GM18951 (cell line): ENCODE measurements around the gene PTPRT.

Experiments
- POLR2A ChIP-seq: IDR thresholded peaks from 4 replicates; pipeline ENCODE4 v1.6.1; 2011; ENCODE audit warnings: mild to moderate bottlenecking; ENCODE audit not compliant: insufficient read length, insufficient read depth; ENCODE audit errors: extremely low read depth
- in situ Hi-C: fragments of 300-500 bp; cut with MboI; formaldehyde crosslinking; loops from one replicate; pipeline ENCODE4 v1.12.0; 2022; ENCODE audit warnings: low sequenced_read_pairs, mixed read lengths, inconsistent platforms; ENCODE audit not compliant: unreplicated experiment

Gene PTPRT

GRCh38 chr20:42506397-42506796, 683.3 kb downstream of the PTPRT start:
- in situ Hi-C loops = no loop called here
- TF ChIP-seq POLR2A = no peak

GRCh38 chr20:42502591-42502990, 687.1 kb downstream of the PTPRT start:
- in situ Hi-C loops = no loop called here

GRCh38 chr20:42496595-42496994, 693.1 kb downstream of the PTPRT start:
- in situ Hi-C loops = no loop called here
- TF ChIP-seq POLR2A = no peak

More at GRCh38 chr20:42502591-42502990, 687.1 kb downstream of the PTPRT start:
- no peak for TF ChIP-seq POLR2A

- no peak for TF ChIP-seq POLR2A
- in situ Hi-C loops = no loop called here
Measured at GRCh38 chr20:42494290-42494689, 695.4 kb downstream of the PTPRT start.

GRCh38 chr20:42493001-42493400, 696.7 kb downstream of the PTPRT start:
- no peak for TF ChIP-seq POLR2A
- in situ Hi-C loops = no loop called here

- no peak for TF ChIP-seq POLR2A
- in situ Hi-C loops = no loop called here
Measured at GRCh38 chr20:42492290-42492689, 697.4 kb downstream of the PTPRT start.

GRCh38 chr20:42485556-42485955, 704.1 kb downstream of the PTPRT start:
- in situ Hi-C loops = no loop called here
- no peak for TF ChIP-seq POLR2A

GRCh38 chr20:42484790-42485375, 704.8 kb downstream of the PTPRT start:
- no peak for TF ChIP-seq POLR2A
- in situ Hi-C loops = no loop called here

- in situ Hi-C loops = no loop called here
- TF ChIP-seq POLR2A = no peak
Measured at GRCh38 chr20:42484335-42484734, 705.4 kb downstream of the PTPRT start.

GRCh38 chr20:42483730-42484303, 705.9 kb downstream of the PTPRT start:
- no peak for TF ChIP-seq POLR2A
- in situ Hi-C loops = no loop called here

GRCh38 chr20:42482808-42483207, 706.9 kb downstream of the PTPRT start:
- no peak for TF ChIP-seq POLR2A
- in situ Hi-C loops = no loop called here

- TF ChIP-seq POLR2A = no peak
- in situ Hi-C loops = no loop called here
Measured at GRCh38 chr20:42475773-42476172, 713.9 kb downstream of the PTPRT start.

GRCh38 chr20:42474646-42475045, 715.1 kb downstream of the PTPRT start:
- in situ Hi-C loops = no loop called here
- TF ChIP-seq POLR2A = no peak

GRCh38 chr20:42472198-42472597, 717.5 kb downstream of the PTPRT start:
- TF ChIP-seq POLR2A = no peak
- in situ Hi-C loops = no loop called here
